ENCODE data around the gene CYP2A6.
A peak's percentile ranks its signal among the peaks of the same experiment; 100 is the strongest.
"Not testable (repeated sequence)": the region's sequence is repeated elsewhere in the genome, so short reads cannot be mapped to it uniquely, and the experiment has no call there.

Gene CYP2A6

GRCh38 chr19:40824916-40825315 lies 25.3 kb downstream of the CYP2A6 start:
- in situ Hi-C loops (cut with MboI; ENCODE audit: low pct_unique_long_range_greater_than_20kb, low sequenced_read_pairs); DNase-seq: not testable (repeated sequence)

- DNase-seq, result peak; percentile 95
Measured at GRCh38 chr19:40822704-40823553, 27.3 kb downstream of the CYP2A6 start.

GRCh38 chr19:40822161-40822560 lies 28.1 kb downstream of the CYP2A6 start:
- peak; percentile 36 for DNase-seq
- in situ Hi-C loops (cut with MboI; ENCODE audit: low pct_unique_long_range_greater_than_20kb, low sequenced_read_pairs), result no loop called here

More at GRCh38 chr19:40822704-40823553, 27.3 kb downstream of the CYP2A6 start:
- in situ Hi-C loops (cut with MboI; ENCODE audit: low pct_unique_long_range_greater_than_20kb, low sequenced_read_pairs), result not testable (repeated sequence)

- in situ Hi-C loops (cut with MboI; ENCODE audit: low pct_unique_long_range_greater_than_20kb, low sequenced_read_pairs), result not testable (repeated sequence)
- DNase-seq, result peak; percentile 72
Measured at GRCh38 chr19:40819479-40820234, 30.6 kb downstream of the CYP2A6 start.

- in situ Hi-C loops (cut with MboI; ENCODE audit: low pct_unique_long_range_greater_than_20kb, low sequenced_read_pairs), result not testable (repeated sequence)
- peak; percentile 67 for DNase-seq
Measured at GRCh38 chr19:40818480-40819399, 31.5 kb downstream of the CYP2A6 start.

- DNase-seq, result no peak
- in situ Hi-C loops (cut with MboI; ENCODE audit: low pct_unique_long_range_greater_than_20kb, low sequenced_read_pairs), result no loop called here
Measured at GRCh38 chr19:40815223-40815622, 35.0 kb downstream of the CYP2A6 start.

GRCh38 chr19:40813182-40813581 lies 37.1 kb downstream of the CYP2A6 start:
- in situ Hi-C loops (cut with MboI; ENCODE audit: low pct_unique_long_range_greater_than_20kb, low sequenced_read_pairs), result no loop called here
- no peak for DNase-seq

- DNase-seq; in situ Hi-C loops (cut with MboI; ENCODE audit: low pct_unique_long_range_greater_than_20kb, low sequenced_read_pairs): not testable (repeated sequence)
Measured at GRCh38 chr19:40812571-40812970, 37.7 kb downstream of the CYP2A6 start.

GRCh38 chr19:40811478-40812341 lies 38.5 kb downstream of the CYP2A6 start:
- in situ Hi-C loops (cut with MboI; ENCODE audit: low pct_unique_long_range_greater_than_20kb, low sequenced_read_pairs), result no loop called here
- no peak for DNase-seq

GRCh38 chr19:40810649-40811408 lies 39.4 kb downstream of the CYP2A6 start:
- in situ Hi-C loops (cut with MboI; ENCODE audit: low pct_unique_long_range_greater_than_20kb, low sequenced_read_pairs); DNase-seq: not testable (repeated sequence)

GRCh38 chr19:40810160-40810559 lies 40.1 kb downstream of the CYP2A6 start:
- no peak for DNase-seq
- in situ Hi-C loops (cut with MboI; ENCODE audit: low pct_unique_long_range_greater_than_20kb, low sequenced_read_pairs), result no loop called here

- no peak for DNase-seq
- in situ Hi-C loops (cut with MboI; ENCODE audit: low pct_unique_long_range_greater_than_20kb, low sequenced_read_pairs), result no loop called here
Measured at GRCh38 chr19:40809358-40810086, 40.7 kb downstream of the CYP2A6 start.

- in situ Hi-C loops (cut with MboI; ENCODE audit: low pct_unique_long_range_greater_than_20kb, low sequenced_read_pairs), result no loop called here
- no peak for DNase-seq
Measured at GRCh38 chr19:40808497-40808896, 41.8 kb downstream of the CYP2A6 start.

GRCh38 chr19:40808021-40808325 lies 42.3 kb downstream of the CYP2A6 start:
- in situ Hi-C loops (cut with MboI; ENCODE audit: low pct_unique_long_range_greater_than_20kb, low sequenced_read_pairs), result no loop called here

GRCh38 chr19:40807147-40808020 lies 42.9 kb downstream of the CYP2A6 start:
- in situ Hi-C loops (cut with MboI; ENCODE audit: low pct_unique_long_range_greater_than_20kb, low sequenced_read_pairs), result no loop called here

More at GRCh38 chr19:40808021-40808325, 42.3 kb downstream of the CYP2A6 start:
- no peak for DNase-seq

GRCh38 chr19:40806423-40807146 lies 43.7 kb downstream of the CYP2A6 start:
- DNase-seq, result peak; percentile 95
- in situ Hi-C loops (cut with MboI; ENCODE audit: low pct_unique_long_range_greater_than_20kb, low sequenced_read_pairs), result no loop called here

More at GRCh38 chr19:40807147-40808020, 42.9 kb downstream of the CYP2A6 start:
- DNase-seq, result no peak

Measured in KBM-7 (cell line).